Measurements from ENCODE around the gene MAB21L1.

Gene MAB21L1

DNA sequence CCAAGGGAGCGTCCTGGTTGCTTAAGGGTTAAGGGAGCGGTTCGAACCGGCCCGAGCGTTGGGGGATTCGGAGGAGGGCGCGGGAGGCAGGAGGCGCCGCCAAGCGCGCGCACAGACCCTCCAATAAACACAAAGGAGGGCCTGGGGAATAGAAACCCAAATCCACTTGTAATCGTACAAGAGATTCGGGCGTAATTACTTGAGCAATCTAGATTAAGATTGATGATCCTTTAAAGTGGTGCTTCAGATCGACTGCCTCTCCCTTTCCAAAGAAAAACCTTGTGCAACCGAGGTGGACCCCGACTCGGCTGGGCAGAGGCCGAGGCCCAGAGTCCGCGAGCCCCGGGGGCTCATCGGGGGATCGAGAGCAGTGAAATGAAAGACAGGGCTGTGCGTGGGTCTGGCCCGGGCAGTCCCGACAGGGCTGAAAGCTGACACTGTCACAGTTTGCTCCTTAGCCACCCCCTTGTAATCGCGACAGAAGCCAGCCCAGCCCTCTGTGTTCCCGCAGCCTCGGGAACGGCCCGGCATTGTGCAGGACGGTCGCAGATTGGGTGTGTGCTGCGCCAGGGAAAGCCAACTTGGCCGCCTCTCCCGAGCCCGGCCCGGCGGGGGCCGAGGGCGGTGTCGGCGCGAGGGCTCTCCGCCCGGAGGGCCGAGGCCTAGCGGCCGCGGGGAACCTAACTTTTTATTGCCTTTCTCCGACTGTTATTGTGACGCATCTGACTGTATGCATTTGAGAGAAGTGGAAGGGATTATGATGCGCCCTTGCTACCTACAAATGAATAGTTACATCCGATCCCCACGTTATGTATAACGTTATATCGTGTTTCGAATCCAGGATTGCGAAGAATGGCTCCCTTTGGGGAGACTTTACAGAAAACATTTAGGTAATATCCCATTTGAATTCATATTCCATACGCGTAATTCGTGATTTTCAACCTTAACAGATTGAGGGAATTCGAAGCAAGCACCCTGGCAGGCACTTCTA is 5.5 kb downstream of the MAB21L1 start:
- Histone ChIP-seq H3K4me1 (ENCODE audit: insufficient read depth, low read length) (peaks cover 26% of the 10 kb centered on the region; the same call in 1 of the 2 replicates), H3K27ac (ENCODE audit: low read length) (no peak overlapping the region)

DNA sequence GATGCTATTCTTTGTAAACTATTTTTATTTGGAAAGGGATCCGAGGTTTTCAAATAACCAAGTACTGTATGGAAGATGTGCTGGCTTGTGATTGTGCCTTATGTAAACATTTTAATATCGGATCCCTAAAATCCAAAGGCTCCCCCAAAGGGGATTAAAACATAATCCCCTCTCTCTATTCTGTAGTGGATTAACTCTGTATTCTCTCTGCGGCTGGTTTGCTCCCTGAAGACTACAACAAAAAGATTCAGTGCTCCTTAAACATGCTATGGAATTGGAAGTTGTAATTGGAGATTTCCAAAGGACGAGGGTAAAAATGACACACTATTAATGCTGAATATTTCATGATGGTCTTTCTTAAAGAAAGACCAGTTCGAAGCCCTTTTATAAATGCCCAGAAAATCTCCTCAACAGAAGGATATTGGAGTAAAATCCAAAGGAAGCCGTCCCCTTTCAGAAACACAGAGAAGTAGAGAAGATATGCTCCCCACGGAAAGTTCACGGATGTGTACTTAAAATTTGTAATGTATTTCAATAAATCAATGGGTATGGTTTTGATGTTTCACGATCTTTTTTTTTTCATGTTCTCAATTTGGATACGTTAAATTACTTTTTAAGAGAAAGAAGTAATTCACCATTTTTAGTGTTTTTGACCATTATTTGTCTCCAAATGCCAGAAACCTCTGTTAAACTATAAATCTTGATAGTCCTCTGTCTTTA is 6.5 kb downstream of the MAB21L1 start:
- Histone ChIP-seq H3K9ac (ENCODE audit: low read depth, low read length) (peak overlapping the region; percentile 93; the same call in 1 of the 2 replicates), H3K4me3 (ENCODE audit: low read length) (peak overlapping the region; percentile 88; the same call in 1 of the 2 replicates), H3K9me3 (ENCODE audit: insufficient read depth, low read depth, low read length) (no peaks in the 10 kb centered on the region), H3K27me3 (ENCODE audit: insufficient read depth, low read length) (peaks cover 57% of the 10 kb centered on the region), H3K4me1 (ENCODE audit: insufficient read depth, low read length) (peaks cover 25% of the 10 kb centered on the region; the same call in 1 of the 2 replicates), H3K27ac (ENCODE audit: low read length) (no peak overlapping the region), H3K36me3 (ENCODE audit: insufficient read depth, low read depth, low read length) (no peaks in the 10 kb centered on the region)

More for the DNA sequence above, 5.5 kb downstream of the MAB21L1 start:
- H3K9ac ChIP-seq (ENCODE audit: low read depth, low read length), result peak overlapping the region; percentile 93
- peak overlapping the region; percentile 88 for H3K4me3 ChIP-seq (ENCODE audit: low read length)
- peaks cover 67% of the 10 kb centered on the region for H3K27me3 ChIP-seq (ENCODE audit: insufficient read depth, low read length)
- H3K9me3 ChIP-seq (ENCODE audit: insufficient read depth, low read depth, low read length), result no peaks in the 10 kb centered on the region
- no peaks in the 10 kb centered on the region for H3K36me3 ChIP-seq (ENCODE audit: insufficient read depth, low read depth, low read length)

GRCh38 chr13:35468195-35468594 is 8.3 kb downstream of the MAB21L1 start:
- no peaks in the 10 kb centered on the region for H3K9me3 ChIP-seq (ENCODE audit: insufficient read depth, low read depth, low read length)
- peaks cover 40% of the 10 kb centered on the region for H3K27me3 ChIP-seq (ENCODE audit: insufficient read depth, low read length)
- no peak overlapping the region for H3K4me3 ChIP-seq (ENCODE audit: low read length)
- no peak overlapping the region for H3K27ac ChIP-seq (ENCODE audit: low read length)
- H3K36me3 ChIP-seq (ENCODE audit: insufficient read depth, low read depth, low read length), result no peaks in the 10 kb centered on the region
- no peak overlapping the region for H3K9ac ChIP-seq (ENCODE audit: low read depth, low read length)
- H3K4me1 ChIP-seq (ENCODE audit: insufficient read depth, low read length), result peaks cover 18% of the 10 kb centered on the region; the same call in 1 of the 2 replicates

DNA sequence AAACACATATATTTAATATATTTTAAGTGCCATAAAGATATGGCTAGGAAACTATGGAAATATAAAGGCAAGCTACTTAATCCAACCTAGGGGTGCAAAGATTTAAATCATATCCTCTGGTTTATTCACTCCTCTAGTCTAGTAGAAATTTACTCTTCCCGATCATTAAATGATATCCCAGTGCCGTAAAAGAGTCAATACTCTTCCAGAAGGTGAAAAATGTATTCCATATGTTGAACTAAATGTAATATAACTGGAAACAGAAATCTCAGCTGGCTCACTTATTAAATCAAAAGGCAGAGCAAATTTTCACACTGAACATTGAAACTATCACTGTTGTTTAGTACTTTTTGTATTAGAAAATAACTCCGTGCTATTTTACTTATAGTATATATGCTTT is 11.1 kb downstream of the MAB21L1 start:
- H3K4me3 ChIP-seq (ENCODE audit: low read length), result no peak overlapping the region
- H3K9ac ChIP-seq (ENCODE audit: low read depth, low read length), result no peak overlapping the region
- H3K36me3 ChIP-seq (ENCODE audit: insufficient read depth, low read depth, low read length), result no peaks in the 10 kb centered on the region
- peaks cover 5% of the 10 kb centered on the region; the same call in 1 of the 2 replicates for H3K4me1 ChIP-seq (ENCODE audit: insufficient read depth, low read length)
- no peak overlapping the region for H3K27ac ChIP-seq (ENCODE audit: low read length)
- H3K27me3 ChIP-seq (ENCODE audit: insufficient read depth, low read length), result peaks cover 11% of the 10 kb centered on the region
- H3K9me3 ChIP-seq (ENCODE audit: insufficient read depth, low read depth, low read length), result no peaks in the 10 kb centered on the region

- Histone ChIP-seq H3K27me3 (ENCODE audit: insufficient read depth, low read length) (no peaks in the 10 kb centered on the region), H3K9me3 (ENCODE audit: insufficient read depth, low read depth, low read length) (no peaks in the 10 kb centered on the region), H3K9ac (ENCODE audit: low read depth, low read length) (no peak overlapping the region), H3K27ac (ENCODE audit: low read length) (no peak overlapping the region), H3K36me3 (ENCODE audit: insufficient read depth, low read depth, low read length) (no peaks in the 10 kb centered on the region), H3K4me3 (ENCODE audit: low read length) (no peak overlapping the region), H3K4me1 (ENCODE audit: insufficient read depth, low read length) (no peaks in the 10 kb centered on the region)
These were observed 16.4 kb downstream of the MAB21L1 start for GRCh38 chr13:35460061-35460460.

GRCh38 chr13:35457258-35457657 is 19.2 kb downstream of the MAB21L1 start:
- 0 out of 2 replicates have a peak, but pooled peaks cover 3% of the 10 kb centered on the region for H3K36me3 ChIP-seq (ENCODE audit: insufficient read depth, low read depth, low read length)
- no peak overlapping the region for H3K4me3 ChIP-seq (ENCODE audit: low read length)
- H3K27me3 ChIP-seq (ENCODE audit: insufficient read depth, low read length), result no peaks in the 10 kb centered on the region
- H3K4me1 ChIP-seq (ENCODE audit: insufficient read depth, low read length), result no peaks in the 10 kb centered on the region
- H3K9ac ChIP-seq (ENCODE audit: low read depth, low read length), result no peak overlapping the region
- no peaks in the 10 kb centered on the region for H3K9me3 ChIP-seq (ENCODE audit: insufficient read depth, low read depth, low read length)
- H3K27ac ChIP-seq (ENCODE audit: low read length), result no peak overlapping the region

- Histone ChIP-seq H3K4me1 (ENCODE audit: insufficient read depth, low read length) (no peaks in the 10 kb centered on the region), H3K9ac (ENCODE audit: low read depth, low read length) (no peak overlapping the region), H3K27me3 (ENCODE audit: insufficient read depth, low read length) (no peaks in the 10 kb centered on the region), H3K9me3 (ENCODE audit: insufficient read depth, low read depth, low read length) (no peaks in the 10 kb centered on the region), H3K27ac (ENCODE audit: low read length) (no peak overlapping the region), H3K4me3 (ENCODE audit: low read length) (no peak overlapping the region), H3K36me3 (ENCODE audit: insufficient read depth, low read depth, low read length) (0 out of 2 replicates have a peak, but pooled peaks cover 3% of the 10 kb centered on the region)
These were observed 21.5 kb downstream of the MAB21L1 start for GRCh38 chr13:35455022-35455421.

DNA sequence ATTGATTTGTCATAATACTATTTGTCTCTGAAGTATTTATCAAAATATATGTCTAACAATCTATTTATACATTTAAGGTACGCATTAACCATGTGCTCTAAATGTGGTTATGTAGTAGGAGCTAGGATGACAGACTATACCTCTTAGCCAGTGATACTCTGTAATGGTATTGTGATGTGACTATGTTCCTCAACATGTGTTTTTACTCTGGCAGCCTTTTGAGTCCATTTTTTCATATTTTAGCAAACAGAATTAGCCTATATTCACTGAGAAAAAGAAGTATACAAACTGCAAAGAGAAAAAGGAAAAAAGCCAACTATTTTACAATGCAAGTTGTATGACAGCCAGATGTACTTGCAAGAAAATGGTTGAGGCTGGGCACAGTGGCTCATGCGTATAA is 26.7 kb downstream of the MAB21L1 start:
- Histone ChIP-seq H3K36me3 (ENCODE audit: insufficient read depth, low read depth, low read length) (0 out of 2 replicates have a peak, but pooled peaks cover 3% of the 10 kb centered on the region), H3K4me1 (ENCODE audit: insufficient read depth, low read length) (no peaks in the 10 kb centered on the region), H3K4me3 (ENCODE audit: low read length) (no peak overlapping the region), H3K9me3 (ENCODE audit: insufficient read depth, low read depth, low read length) (no peaks in the 10 kb centered on the region), H3K27me3 (ENCODE audit: insufficient read depth, low read length) (no peaks in the 10 kb centered on the region), H3K9ac (ENCODE audit: low read depth, low read length) (no peak overlapping the region), H3K27ac (ENCODE audit: low read length) (no peak overlapping the region)

- no peak overlapping the region for H3K4me3 ChIP-seq (ENCODE audit: low read length)
- H3K9ac ChIP-seq (ENCODE audit: low read depth, low read length), result no peak overlapping the region
- H3K36me3 ChIP-seq (ENCODE audit: insufficient read depth, low read depth, low read length), result 0 out of 2 replicates have a peak, but pooled peaks cover 3% of the 10 kb centered on the region
- no peak overlapping the region for H3K27ac ChIP-seq (ENCODE audit: low read length)
- H3K27me3 ChIP-seq (ENCODE audit: insufficient read depth, low read length), result no peaks in the 10 kb centered on the region
- no peaks in the 10 kb centered on the region for H3K4me1 ChIP-seq (ENCODE audit: insufficient read depth, low read length)
- no peaks in the 10 kb centered on the region for H3K9me3 ChIP-seq (ENCODE audit: insufficient read depth, low read depth, low read length)
These were observed 28.0 kb downstream of the MAB21L1 start for GRCh38 chr13:35448465-35448864.

Data from iPS-20b (cell line).